Activated T-cell treated with anti-CD3 and anti-CD28 coated beads for 1 hour (primary cell): ENCODE data around the gene APBB1.

Experiments used
- DNase-seq: peaks from one replicate; pipeline ENCODE4 v3.0.0-alpha.2; 2020; ENCODE audit warnings: low read depth

APBB1 gene

GRCh38 chr11:6419009-6419631 lies at the start of gene APBB1:
Gene APBB1, minus strand, starts transcription at chr11:6419094. Its CDS starts 7,747 bp downstream, at chr11:6411347.
- DNase-seq: peak; percentile 73

DNA sequence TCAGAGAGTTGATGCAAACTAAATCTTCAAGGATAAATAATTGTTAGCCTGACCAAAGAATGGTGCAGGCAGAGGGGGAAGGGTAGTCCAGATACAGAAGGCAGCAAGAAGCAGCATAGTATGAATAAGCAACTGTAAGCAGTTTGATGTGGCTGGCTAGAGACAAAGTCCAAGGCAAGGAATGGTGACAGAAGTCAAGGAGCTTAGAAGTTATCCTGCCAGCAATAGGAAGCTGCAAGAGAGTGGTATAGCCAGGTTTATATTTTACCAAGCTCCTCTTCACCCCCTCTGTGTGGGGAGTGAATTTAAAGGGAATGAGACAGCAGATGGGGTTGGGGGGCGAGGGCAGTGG lies 40.2 kb upstream of the APBB1 start:
- DNase-seq: no peak

- DNase-seq: no peak
Measured at GRCh38 chr11:6458352-6459098, 39.6 kb upstream of the APBB1 start.

GRCh38 chr11:6457581-6458320 lies 38.9 kb upstream of the APBB1 start:
- no peak for DNase-seq

DNA sequence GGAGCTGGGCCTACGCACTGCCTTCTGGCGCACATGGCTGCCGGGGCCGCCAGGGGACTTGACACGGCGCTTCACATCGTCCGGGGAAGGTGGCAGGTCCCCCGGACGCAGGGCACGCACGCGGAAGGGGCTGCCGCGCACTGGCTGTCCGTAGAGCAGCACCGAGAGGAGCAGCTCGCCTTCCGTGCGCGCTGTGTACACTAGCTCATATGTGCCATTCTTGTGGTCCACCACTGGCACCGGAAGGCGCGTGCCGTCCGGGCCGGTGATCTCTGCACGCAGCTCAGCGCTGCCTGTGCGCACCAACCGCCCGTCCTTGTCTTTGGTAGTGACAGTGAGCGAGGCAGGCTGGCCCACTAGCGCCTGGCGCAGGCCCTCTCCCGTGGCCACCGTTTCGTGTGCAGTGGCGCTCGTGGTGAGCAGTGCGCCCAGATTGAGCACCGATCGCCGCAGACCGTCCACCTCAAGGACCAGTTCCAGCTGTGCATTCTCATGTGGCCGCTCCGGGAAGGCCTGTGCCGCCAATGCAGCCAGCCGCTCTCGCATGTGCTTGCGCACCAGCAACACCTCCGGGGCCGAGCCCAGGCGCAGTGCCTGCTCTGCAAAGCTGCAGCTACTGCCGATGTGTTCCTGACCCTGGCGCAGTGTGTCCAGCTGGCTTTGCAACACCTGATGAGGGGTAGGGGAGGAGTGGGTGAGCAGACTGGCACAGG lies 37.6 kb upstream of the APBB1 start:
- DNase-seq: no peak

GRCh38 chr11:6455070-6455469 lies 36.2 kb upstream of the APBB1 start:
- DNase-seq: no peak

- DNase-seq: no peak
Measured at GRCh38 chr11:6453152-6453551, 34.3 kb upstream of the APBB1 start.

DNA sequence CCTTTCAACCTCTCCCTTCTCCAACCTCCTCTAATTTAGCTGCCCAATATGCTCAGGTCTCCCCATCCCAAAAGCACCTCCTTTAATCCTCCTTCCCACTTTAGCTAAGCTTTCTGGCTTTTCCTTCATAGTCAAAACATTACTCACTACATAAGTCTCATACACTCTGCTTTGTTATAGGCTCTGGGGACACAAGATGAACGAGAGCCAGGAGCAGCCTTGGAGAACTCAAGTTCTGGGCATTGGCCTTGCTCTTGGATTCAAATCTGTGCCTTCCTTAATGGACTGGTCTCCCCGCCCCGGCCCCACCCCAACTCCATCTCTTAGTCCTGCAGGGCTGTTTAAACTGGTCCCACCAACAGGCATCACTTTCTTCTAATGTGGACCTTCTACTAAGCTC lies 33.3 kb upstream of the APBB1 start:
- no peak for DNase-seq

GRCh38 chr11:6448574-6448973 lies 29.7 kb upstream of the APBB1 start:
- no peak for DNase-seq

GRCh38 chr11:6443269-6444003 lies 24.5 kb upstream of the APBB1 start:
- peak; percentile 47 for DNase-seq

- no peak for DNase-seq
Measured at GRCh38 chr11:6442441-6442840, 23.5 kb upstream of the APBB1 start.

- DNase-seq: no peak
Measured at GRCh38 chr11:6440906-6441358, 22.0 kb upstream of the APBB1 start, which contains the start of gene HPX. Gene HPX, minus strand, starts transcription at chr11:6440987. Its CDS starts 24 bp downstream, at chr11:6440963.

- peak; percentile 7 for DNase-seq
Measured at GRCh38 chr11:6438979-6439571, 20.2 kb upstream of the APBB1 start.

GRCh38 chr11:6437993-6438392 lies 19.1 kb upstream of the APBB1 start:
- no peak for DNase-seq

GRCh38 chr11:6437423-6437822 lies 18.5 kb upstream of the APBB1 start:
- no peak for DNase-seq

DNA sequence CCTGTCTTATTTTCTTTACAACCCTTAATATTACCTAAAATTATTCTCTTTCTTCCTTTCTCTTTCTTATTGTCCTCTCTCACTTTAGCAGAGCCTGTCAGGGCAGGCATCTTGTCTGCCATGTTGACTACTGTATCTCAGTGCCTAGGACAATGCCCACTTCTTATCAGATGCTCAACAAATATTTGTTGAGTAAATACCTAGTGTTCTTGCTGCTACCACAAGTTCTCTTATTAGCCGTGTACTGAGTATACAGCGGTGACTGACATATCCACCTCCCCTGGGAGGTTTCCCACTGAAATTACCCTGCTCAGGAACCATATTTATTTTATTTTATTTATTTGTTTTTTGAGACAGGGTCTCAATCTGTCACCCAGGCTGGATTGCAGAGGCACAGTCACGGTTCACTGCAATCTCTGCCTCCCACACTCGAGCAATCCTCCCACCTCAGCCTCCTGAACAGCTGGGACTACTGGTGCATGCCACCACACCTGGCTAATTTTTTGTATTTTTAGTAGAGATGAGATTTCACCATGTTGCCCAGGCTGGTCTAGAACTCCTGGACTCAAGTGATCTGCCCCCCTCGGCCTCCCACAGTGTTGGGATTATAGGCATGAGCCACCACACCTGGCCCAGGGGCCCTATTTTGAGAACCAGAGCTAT lies 15.2 kb upstream of the APBB1 start:
- no peak for DNase-seq

- DNase-seq: no peak
Measured at GRCh38 chr11:6431861-6432260, 13.0 kb upstream of the APBB1 start.

GRCh38 chr11:6427516-6427915 lies 8.6 kb upstream of the APBB1 start:
- DNase-seq: no peak

GRCh38 chr11:6420677-6421076 lies 1.8 kb upstream of the APBB1 start:
- no peak for DNase-seq

DNA sequence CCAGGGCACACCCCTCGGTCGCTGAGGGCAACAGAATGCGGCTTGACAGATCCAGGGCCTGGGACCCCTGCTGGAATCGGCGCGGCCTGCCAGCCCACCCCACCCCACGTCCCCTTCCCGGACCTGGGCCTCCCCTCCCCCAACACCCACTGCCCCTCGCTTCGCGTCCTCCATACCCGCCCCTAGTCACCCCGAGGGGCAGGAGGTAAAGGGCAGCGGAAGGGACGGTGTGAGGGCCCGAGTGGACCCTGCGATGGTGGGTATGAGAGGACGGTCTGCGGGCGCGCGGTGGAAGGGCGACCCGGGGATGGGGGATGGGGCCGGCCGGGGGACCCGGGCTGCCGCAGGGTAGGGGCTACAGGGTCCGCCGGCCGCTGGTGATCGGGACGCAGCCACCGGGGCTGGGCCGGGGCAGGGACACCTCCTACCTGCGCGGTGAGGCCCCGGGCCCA lies 311 bp downstream of the APBB1 start:
- no peak for DNase-seq
